SK-N-SH treated with all-trans-retinoic acid at 6 μM for 48 hours (cell line): ENCODE measurements around the gene ROBO1.

Experiments
- BACH2 ChIP-seq: fragments of 250-450 bp; sonication (Bioruptor Pico); IDR thresholded peaks from 2 replicates; pipeline ENCODE4 v1.9.0; 2021; ENCODE audit warnings: mild to moderate bottlenecking, borderline replicate concordance
- ESRRG ChIP-seq: fragments of 250-450 bp; sonication (Bioruptor Pico); IDR thresholded peaks from 2 replicates; pipeline ENCODE4 v1.6.1; 2021; ENCODE audit warnings: mild to moderate bottlenecking
- TOX ChIP-seq: fragments of 250-450 bp; sonication (Bioruptor Pico); IDR thresholded peaks from 2 replicates; pipeline ENCODE4 v1.8.0; 2021; ENCODE audit warnings: mild to moderate bottlenecking, moderate library complexity, borderline replicate concordance
- ZFP3 ChIP-seq: fragments of 250-450 bp; sonication (Bioruptor Pico); IDR thresholded peaks from 2 replicates; pipeline ENCODE4 v1.5.0; 2020; ENCODE audit warnings: mild to moderate bottlenecking, moderate library complexity
- TF ChIP-seq, protein P1 (sequence below): fragments of 250-450 bp; sonication (Bioruptor Pico); IDR thresholded peaks from 2 replicates; pipeline ENCODE4 v1.8.0; 2020; ENCODE audit warnings: mild to moderate bottlenecking, moderate library complexity, borderline replicate concordance
- TF ChIP-seq, protein P2 (sequence below): fragments of 250-450 bp; sonication (Bioruptor Pico); IDR thresholded peaks from 2 replicates; pipeline ENCODE4 v1.8.0; 2021; ENCODE audit warnings: low read depth, mild to moderate bottlenecking, moderate library complexity, borderline replicate concordance

DNA sequence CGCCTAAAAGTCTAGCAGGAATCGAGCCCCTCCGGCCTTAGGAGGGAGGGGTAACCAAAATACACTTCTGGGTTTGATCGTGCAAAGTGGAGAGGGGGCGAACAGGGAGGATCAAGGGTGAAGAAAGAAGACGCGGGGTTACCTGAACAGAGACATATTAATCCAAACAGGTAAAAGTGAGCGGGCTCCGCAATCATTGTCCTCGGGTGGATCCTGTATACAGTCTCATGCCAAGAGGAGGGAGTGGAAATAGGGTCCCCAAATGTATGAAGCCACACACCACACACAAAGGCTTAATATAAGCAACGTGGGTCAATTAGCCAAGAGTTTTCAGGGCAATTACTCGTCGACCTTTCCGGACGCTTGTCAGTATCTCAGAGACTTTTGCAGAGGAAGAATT, 749.5 kb downstream of the ROBO1 start:
- TF ChIP-seq BACH2 (no peak), ZFP3 (CRISPR knock-in tag) (no peak), TOX (CRISPR knock-in tag) (no peak), ESRRG (CRISPR knock-in tag) (no peak)
- TF ChIP-seq, protein P1, sequence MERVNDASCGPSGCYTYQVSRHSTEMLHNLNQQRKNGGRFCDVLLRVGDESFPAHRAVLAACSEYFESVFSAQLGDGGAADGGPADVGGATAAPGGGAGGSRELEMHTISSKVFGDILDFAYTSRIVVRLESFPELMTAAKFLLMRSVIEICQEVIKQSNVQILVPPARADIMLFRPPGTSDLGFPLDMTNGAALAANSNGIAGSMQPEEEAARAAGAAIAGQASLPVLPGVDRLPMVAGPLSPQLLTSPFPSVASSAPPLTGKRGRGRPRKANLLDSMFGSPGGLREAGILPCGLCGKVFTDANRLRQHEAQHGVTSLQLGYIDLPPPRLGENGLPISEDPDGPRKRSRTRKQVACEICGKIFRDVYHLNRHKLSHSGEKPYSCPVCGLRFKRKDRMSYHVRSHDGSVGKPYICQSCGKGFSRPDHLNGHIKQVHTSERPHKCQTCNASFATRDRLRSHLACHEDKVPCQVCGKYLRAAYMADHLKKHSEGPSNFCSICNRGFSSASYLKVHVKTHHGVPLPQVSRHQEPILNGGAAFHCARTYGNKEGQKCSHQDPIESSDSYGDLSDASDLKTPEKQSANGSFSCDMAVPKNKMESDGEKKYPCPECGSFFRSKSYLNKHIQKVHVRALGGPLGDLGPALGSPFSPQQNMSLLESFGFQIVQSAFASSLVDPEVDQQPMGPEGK (CRISPR knock-in tag) = no peak
- TF ChIP-seq, protein P2, sequence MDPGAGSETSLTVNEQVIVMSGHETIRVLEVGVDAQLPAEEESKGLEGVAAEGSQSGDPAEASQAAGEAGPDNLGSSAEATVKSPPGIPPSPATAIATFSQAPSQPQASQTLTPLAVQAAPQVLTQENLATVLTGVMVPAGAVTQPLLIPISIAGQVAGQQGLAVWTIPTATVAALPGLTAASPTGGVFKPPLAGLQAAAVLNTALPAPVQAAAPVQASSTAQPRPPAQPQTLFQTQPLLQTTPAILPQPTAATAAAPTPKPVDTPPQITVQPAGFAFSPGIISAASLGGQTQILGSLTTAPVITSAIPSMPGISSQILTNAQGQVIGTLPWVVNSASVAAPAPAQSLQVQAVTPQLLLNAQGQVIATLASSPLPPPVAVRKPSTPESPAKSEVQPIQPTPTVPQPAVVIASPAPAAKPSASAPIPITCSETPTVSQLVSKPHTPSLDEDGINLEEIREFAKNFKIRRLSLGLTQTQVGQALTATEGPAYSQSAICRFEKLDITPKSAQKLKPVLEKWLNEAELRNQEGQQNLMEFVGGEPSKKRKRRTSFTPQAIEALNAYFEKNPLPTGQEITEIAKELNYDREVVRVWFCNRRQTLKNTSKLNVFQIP = no peak
